GM18858 (cell line): Measurements from ENCODE around the gene SORBS2.

ENCODE experiments used
- ATAC-seq: cut with Tn5 transposase; IDR thresholded peaks from one replicate; pipeline ENCODE4 v1.9.1; 2021; ENCODE audit not compliant: unreplicated experiment

The SORBS2 gene

GRCh38 chr4:185651137-185651677, 160.8 kb downstream of the SORBS2 start:
- ATAC-seq = no peak

- no peak for ATAC-seq
Observed at GRCh38 chr4:185648631-185649030, 163.4 kb downstream of the SORBS2 start.

- no peak for ATAC-seq
Observed at GRCh38 chr4:185645403-185645802, 166.6 kb downstream of the SORBS2 start.

GRCh38 chr4:185644408-185644807, 167.6 kb downstream of the SORBS2 start:
- ATAC-seq = no peak

GRCh38 chr4:185642907-185643306, 169.1 kb downstream of the SORBS2 start:
- ATAC-seq = no peak

- no peak for ATAC-seq
Observed at GRCh38 chr4:185640811-185641675, 171.0 kb downstream of the SORBS2 start.

- no peak for ATAC-seq
Observed at GRCh38 chr4:185638548-185639301, 173.3 kb downstream of the SORBS2 start.

GRCh38 chr4:185638093-185638492, 173.9 kb downstream of the SORBS2 start:
- ATAC-seq = no peak

- no peak for ATAC-seq
Observed at GRCh38 chr4:185637163-185637875, 174.7 kb downstream of the SORBS2 start.

- no peak for ATAC-seq
Observed at GRCh38 chr4:185634066-185634652, 177.8 kb downstream of the SORBS2 start.

GRCh38 chr4:185626798-185627197, 185.2 kb downstream of the SORBS2 start:
- ATAC-seq = no peak

GRCh38 chr4:185625503-185625902, 186.5 kb downstream of the SORBS2 start:
- no peak for ATAC-seq

- no peak for ATAC-seq
Observed at GRCh38 chr4:185624259-185624589, 187.8 kb downstream of the SORBS2 start.

GRCh38 chr4:185623444-185624258, 188.3 kb downstream of the SORBS2 start:
- no peak for ATAC-seq

- no peak for ATAC-seq
Observed at GRCh38 chr4:185608185-185608584, 203.8 kb downstream of the SORBS2 start.

GRCh38 chr4:185602397-185602796, 209.6 kb downstream of the SORBS2 start:
- no peak for ATAC-seq

- no peak for ATAC-seq
Observed at GRCh38 chr4:185600801-185601434, 211.1 kb downstream of the SORBS2 start.

- no peak for ATAC-seq
Observed at GRCh38 chr4:185599553-185600243, 212.3 kb downstream of the SORBS2 start.
